HG03520 (cell line): ENCODE results near the gene ATP5F1E.

Experiments
- ATAC-seq: cut with Tn5 transposase; IDR thresholded peaks from one replicate; pipeline ENCODE4 v1.9.1; 2021; ENCODE audit warnings: mild to moderate bottlenecking, moderate library complexity; ENCODE audit not compliant: unreplicated experiment

Gene ATP5F1E

GRCh38 chr20:59032023-59032712, at the start of gene ATP5F1E:
ATP5F1E (minus strand) TSS chr20:59032335; CDS start chr20:59032251, 84 bp downstream.
- ATAC-seq, result peak; percentile 91

DNA sequence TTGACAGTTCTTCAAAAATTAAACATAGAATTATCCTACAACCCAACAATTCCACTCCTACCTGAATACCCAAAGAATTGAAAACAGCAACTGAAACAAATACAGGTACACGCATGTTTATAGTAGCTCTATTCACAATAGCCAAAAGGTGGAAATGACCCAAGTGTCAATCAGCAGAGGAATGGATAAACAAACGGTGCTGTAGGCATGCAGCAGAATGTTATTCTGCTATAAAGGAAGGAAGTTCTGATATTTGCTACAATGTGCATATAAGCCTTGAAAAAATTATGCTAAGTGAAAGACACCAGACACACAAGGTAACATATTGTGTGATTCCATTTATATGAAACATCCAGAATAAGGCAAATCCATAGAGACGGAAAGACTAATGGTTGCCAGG, 48.9 kb upstream of the ATP5F1E start:
- ATAC-seq, result no peak

DNA sequence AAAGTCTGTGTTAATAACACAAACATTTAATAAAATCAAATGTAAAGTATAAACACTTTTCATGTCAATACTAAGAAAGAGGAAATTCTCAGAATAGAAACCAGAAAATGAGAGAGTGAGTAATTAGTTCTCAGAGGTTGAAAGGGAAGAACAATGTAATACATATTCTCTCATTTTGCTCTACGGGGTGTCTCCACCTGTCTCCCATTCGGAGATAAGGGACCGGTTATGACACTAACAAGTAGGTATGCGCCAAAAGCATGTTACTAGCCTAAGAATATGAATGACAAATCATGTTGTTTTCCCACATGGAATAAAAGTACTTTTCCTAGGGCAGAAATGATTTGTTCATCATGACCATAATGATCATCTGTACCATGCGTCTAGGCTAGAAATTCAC, 46.1 kb upstream of the ATP5F1E start:
- ATAC-seq, result no peak

DNA sequence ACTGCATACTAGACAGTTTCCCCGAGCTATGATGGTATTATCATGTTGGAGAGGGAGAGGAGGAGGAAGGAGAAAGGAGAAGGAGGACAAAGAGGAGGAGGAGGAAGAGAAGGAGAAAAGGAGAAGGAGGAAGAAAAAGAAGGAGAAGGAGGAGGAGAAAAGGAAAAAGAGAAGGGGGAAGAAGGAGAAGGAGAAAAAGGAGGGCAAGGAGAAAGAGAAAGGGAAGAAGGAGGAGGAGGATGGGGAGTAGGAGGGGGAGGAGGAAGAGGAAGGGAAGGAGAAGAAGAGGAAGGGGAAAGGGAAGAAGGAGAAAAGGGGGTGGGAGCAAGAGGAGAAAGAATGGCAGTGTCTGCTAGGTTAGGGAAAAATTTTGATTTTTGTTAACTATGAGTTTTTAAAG, 45.6 kb upstream of the ATP5F1E start:
- ATAC-seq, result no peak

GRCh38 chr20:59075934-59076508, 43.9 kb upstream of the ATP5F1E start:
- no peak for ATAC-seq

DNA sequence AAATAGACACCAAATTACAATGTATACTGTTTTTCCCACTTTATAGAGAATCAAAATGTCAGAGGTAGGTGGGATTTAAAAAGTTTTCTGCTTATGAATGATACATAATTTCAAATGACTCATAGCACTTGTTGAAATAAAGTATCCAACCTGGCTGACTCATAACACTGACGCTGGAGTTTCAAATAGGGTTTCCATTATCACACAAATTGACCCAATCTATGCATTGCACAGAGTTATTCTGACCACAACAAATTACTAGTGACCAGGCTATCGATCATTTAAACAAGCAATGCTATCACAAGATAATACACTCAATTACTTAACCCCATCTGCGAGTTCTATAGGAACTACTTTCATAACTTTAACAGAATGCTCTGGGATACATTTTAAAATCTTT, 42.3 kb upstream of the ATP5F1E start:
- no peak for ATAC-seq

GRCh38 chr20:59073582-59073981, 41.4 kb upstream of the ATP5F1E start:
- no peak for ATAC-seq

- ATAC-seq, result no peak
Measured at GRCh38 chr20:59071216-59071615, 39.1 kb upstream of the ATP5F1E start.

DNA sequence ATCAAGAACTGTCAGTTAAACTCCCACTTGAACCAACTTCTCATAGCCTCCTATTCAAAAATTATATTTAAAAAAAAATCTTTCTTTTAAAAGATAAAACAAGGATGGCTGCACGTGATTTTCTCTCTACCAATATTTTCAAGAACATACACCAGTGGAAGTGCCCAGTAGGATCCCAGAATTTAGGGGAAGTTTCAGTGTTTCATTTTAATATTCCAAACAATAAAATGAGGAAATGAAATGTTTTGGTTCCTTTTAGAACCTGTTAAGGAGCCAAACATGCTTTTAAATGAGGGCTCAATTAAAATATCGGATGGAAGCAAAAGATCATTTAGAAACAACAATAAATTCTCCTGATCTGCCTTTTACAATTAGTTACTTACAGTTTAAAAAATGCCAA, 36.9 kb upstream of the ATP5F1E start:
- no peak for ATAC-seq

DNA sequence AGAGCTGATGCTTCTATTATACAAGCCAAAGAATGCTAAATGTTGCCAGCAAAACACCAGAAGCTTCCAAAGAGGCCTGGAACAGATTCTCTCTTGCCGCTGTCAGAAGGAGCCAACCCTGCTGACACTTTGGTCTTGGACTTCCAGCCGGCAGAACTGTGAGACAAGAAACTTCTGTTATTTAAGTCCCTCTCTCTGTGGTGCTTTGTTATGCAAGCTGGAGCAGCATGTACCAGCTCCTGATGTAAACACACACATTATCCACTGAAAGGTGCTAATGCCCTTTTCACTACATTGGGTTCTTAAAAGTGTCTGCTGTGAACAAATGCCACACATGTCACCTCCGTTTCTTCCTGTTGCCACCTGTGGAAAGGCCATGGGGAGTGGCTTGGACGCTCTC, 36.4 kb upstream of the ATP5F1E start:
- ATAC-seq, result no peak

- ATAC-seq, result no peak
Measured at GRCh38 chr20:59064214-59064722, 32.1 kb upstream of the ATP5F1E start.

- no peak for ATAC-seq
Measured at GRCh38 chr20:59063358-59064213, 31.5 kb upstream of the ATP5F1E start.

DNA sequence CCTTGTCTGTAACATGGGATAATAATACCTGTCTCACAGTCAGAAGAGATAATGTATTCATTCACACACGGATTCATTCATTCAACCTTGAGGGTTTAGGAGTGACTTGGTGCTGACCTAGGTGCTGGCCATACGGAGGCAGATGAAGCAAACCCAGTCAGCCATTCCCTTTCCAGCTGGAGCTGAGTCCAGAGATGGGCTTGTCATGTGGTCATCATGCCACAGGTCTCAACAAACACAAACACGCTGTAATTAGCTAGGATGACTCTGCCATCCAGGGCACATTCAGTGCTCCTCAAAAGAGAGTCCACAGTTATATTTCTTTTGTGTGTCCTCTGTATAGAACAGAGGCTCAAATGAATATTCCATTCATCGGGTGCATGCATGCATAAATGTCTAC, 29.9 kb upstream of the ATP5F1E start:
- no peak for ATAC-seq

DNA sequence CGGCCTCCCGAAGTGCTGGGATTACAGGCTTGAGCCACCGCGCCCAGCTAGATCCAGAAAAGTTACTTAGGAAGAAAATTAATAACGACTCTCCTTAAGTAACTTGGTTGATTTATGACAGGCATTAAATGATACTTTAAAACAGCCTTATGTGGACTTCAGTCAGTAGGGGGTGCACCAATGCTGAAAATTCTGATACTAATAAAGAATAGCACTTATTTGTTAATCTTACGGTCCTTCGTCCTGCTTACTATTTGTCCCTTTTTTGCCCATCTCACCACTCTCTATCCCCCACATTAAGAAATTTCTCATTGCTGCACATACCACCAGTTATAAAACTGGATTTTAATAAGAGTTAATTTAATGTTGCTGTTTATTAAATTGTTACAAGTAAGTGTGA, 23.2 kb upstream of the ATP5F1E start:
- ATAC-seq, result no peak

GRCh38 chr20:59051666-59052185, 19.6 kb upstream of the ATP5F1E start:
- no peak for ATAC-seq

DNA sequence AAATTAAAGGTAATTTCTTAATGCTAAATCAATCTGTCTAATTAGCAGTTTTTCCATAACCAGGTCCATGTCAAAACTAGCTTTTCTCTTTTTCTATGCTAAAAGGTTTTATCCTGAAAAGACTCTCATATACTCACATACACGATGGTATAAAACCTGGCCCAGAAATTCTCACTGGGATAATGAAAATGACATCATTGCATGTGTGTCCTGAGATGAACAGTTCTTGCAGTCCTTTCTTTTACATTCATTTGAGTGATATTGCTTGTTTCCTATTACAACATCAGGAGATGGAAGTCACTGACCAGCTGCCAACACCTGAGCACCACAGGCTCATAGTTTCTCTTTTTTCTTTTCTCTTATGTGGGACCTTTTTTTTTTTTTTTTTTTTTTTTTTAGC, 18.3 kb upstream of the ATP5F1E start:
- no peak for ATAC-seq

- ATAC-seq, result no peak
Measured at GRCh38 chr20:59048681-59049030, 16.5 kb upstream of the ATP5F1E start.

- no peak for ATAC-seq
Measured at GRCh38 chr20:59047938-59048680, 16.0 kb upstream of the ATP5F1E start.

GRCh38 chr20:59046862-59047261, 14.7 kb upstream of the ATP5F1E start:
- ATAC-seq, result no peak

GRCh38 chr20:59044796-59045195, 12.7 kb upstream of the ATP5F1E start:
- ATAC-seq, result no peak

DNA sequence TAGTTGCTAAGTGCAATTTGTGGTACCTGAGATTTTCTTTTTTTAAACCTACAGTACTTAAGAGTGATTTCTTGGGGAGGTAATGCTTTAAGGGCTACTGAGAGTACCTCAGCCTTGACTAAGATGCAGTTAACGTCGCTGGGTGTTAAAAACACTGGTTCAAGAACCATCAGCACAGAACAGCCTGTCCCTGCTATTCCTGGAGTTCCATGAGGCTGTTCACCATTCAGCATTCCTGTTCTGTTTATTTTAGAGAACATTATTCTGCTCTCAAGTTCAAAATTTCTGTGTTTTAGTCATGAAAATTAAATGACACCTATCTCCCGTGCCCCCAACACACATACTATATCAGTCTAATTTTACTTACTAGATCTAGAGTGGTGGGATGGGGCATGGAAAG, 12.2 kb upstream of the ATP5F1E start:
- ATAC-seq, result no peak
